Measurements from ENCODE around the gene HSPA4L.

HSPA4L gene

DNA sequence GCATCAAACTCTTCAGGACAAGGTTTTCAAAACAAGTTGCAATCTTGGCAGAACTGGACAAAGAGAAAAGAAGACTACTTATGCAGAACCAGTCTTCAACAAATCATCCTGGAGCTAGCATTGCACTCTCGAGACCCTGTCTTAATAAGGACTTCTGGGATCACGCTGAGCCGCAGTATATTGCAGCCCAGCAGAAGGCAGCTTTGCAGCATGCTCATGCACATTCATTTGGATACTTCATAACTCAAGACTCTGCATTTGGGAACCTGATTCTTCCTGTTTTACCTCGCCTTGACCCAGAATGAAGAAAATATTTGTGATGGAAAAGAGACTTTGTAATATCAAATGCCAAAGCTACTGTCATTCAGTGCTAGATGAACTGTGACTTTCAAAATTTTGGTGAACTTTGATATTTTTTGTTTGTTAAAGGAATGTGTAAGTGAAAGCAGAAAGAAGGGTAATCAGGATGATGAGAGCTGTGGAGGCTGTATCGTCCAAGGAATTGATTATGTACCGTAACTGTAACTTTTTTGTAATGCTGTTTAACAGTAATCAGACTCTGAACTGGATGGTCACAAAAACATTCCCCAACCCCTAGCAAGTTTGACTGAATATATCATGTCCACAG is 27.2 kb downstream of the HSPA4L start:
- Histone ChIP-seq H3K36me3 (ENCODE audit: insufficient read depth, low read length) (peaks cover 18% of the 10 kb centered on the region; the same call in 1 of the 2 replicates), H4K20me1 (ENCODE audit: insufficient read depth, low read length) (no peaks in the 10 kb centered on the region), H3K9me3 (ENCODE audit: low read length) (no peaks in the 10 kb centered on the region), H3F3A (ENCODE audit: insufficient read depth, low read length) (no peaks in the 10 kb centered on the region), H3K4me1 (ENCODE audit: insufficient read depth, low read length, severe bottlenecking) (no peaks in the 10 kb centered on the region), H3K4me2 (ENCODE audit: low read length) (no peak overlapping the region), H3K27ac (ENCODE audit: low read depth, low read length, poor library complexity, severe bottlenecking) (no peak overlapping the region), H3K79me2 (ENCODE audit: insufficient read depth, low read length) (no peaks in the 10 kb centered on the region), H3K9me2 (ENCODE audit: low read depth, low read length) (no peaks in the 10 kb centered on the region), H3K27me3 (ENCODE audit: insufficient read depth, low read length) (no peaks in the 10 kb centered on the region), H3K9ac (ENCODE audit: low read length) (no peak overlapping the region), H3K4me3 (ENCODE audit: low read depth, low read length, poor library complexity, severe bottlenecking) (no peak overlapping the region), H2AFZ (ENCODE audit: low read length) (no peak overlapping the region)
- no peak for TF ChIP-seq EZH2 (IDR thresholded peaks at IDR 0.05; ENCODE audit: borderline replicate concordance, low read length)
- TF ChIP-seq, protein P1, sequence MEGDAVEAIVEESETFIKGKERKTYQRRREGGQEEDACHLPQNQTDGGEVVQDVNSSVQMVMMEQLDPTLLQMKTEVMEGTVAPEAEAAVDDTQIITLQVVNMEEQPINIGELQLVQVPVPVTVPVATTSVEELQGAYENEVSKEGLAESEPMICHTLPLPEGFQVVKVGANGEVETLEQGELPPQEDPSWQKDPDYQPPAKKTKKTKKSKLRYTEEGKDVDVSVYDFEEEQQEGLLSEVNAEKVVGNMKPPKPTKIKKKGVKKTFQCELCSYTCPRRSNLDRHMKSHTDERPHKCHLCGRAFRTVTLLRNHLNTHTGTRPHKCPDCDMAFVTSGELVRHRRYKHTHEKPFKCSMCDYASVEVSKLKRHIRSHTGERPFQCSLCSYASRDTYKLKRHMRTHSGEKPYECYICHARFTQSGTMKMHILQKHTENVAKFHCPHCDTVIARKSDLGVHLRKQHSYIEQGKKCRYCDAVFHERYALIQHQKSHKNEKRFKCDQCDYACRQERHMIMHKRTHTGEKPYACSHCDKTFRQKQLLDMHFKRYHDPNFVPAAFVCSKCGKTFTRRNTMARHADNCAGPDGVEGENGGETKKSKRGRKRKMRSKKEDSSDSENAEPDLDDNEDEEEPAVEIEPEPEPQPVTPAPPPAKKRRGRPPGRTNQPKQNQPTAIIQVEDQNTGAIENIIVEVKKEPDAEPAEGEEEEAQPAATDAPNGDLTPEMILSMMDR (IDR thresholded peaks at IDR 0.05; ENCODE audit: low read length): no peak

DNA sequence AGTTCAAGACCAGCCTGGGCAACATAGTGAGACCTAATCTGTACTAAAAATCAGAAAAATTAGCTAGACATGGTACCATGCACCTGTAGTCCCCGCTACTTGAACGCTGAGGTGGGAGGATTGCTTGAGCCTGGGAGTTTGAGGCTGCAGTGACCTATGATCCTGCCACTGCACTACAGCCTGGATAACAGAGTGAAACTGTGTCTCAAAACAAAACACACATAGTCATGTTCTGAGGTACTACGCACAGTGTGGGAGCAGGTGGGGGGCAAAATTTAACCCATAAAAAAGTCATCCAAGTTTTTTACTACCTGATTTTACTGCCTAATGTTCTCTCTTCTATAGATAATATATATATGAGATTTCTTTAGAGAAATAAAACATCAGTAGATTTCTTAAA is 28.4 kb downstream of the HSPA4L start:
- Histone ChIP-seq H3K9me2 (ENCODE audit: low read depth, low read length) (no peaks in the 10 kb centered on the region), H3K79me2 (ENCODE audit: insufficient read depth, low read length) (no peaks in the 10 kb centered on the region), H3F3A (ENCODE audit: insufficient read depth, low read length) (no peaks in the 10 kb centered on the region), H3K27me3 (ENCODE audit: insufficient read depth, low read length) (no peaks in the 10 kb centered on the region), H3K36me3 (ENCODE audit: insufficient read depth, low read length) (peaks cover 14% of the 10 kb centered on the region; the same call in 1 of the 2 replicates), H3K9ac (ENCODE audit: low read length) (no peak overlapping the region), H3K4me1 (ENCODE audit: insufficient read depth, low read length, severe bottlenecking) (no peaks in the 10 kb centered on the region), H4K20me1 (ENCODE audit: insufficient read depth, low read length) (no peaks in the 10 kb centered on the region), H3K27ac (ENCODE audit: low read depth, low read length, poor library complexity, severe bottlenecking) (no peak overlapping the region), H2AFZ (ENCODE audit: low read length) (no peak overlapping the region), H3K9me3 (ENCODE audit: low read length) (no peaks in the 10 kb centered on the region), H3K4me2 (ENCODE audit: low read length) (no peak overlapping the region), H3K4me3 (ENCODE audit: low read depth, low read length, poor library complexity, severe bottlenecking) (no peak overlapping the region)
- TF ChIP-seq, protein P1 (IDR thresholded peaks at IDR 0.05; ENCODE audit: low read length): no peak
- TF ChIP-seq EZH2 (IDR thresholded peaks at IDR 0.05; ENCODE audit: borderline replicate concordance, low read length): no peak

DNA sequence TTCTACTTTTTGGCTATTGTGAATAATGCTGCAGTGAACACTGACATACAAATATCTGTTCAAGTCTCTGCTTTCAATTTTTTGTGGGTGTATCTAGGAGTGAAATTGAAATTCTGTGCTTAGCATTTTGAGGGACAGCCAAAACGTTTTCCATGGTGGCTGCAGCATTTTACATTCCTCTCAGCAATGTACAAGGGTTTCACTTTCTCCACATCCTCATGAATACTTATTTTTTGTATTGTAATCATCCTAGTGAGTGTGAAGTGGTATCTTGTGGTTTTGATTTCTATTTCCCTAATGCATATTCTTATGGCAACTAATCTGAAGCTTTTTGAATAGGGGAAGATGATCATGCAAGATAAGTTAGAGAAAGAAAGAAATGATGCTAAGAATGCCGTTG is 40.3 kb downstream of the HSPA4L start:
- no peak overlapping the region for H3K4me2 ChIP-seq (ENCODE audit: low read length)
- H2AFZ ChIP-seq (ENCODE audit: low read length): no peak overlapping the region
- H3K9me3 ChIP-seq (ENCODE audit: low read length): no peaks in the 10 kb centered on the region
- no peak overlapping the region for H3K27ac ChIP-seq (ENCODE audit: low read depth, low read length, poor library complexity, severe bottlenecking)
- peaks cover 8% of the 10 kb centered on the region; the same call in 1 of the 2 replicates for H3K36me3 ChIP-seq (ENCODE audit: insufficient read depth, low read length)
- no peak overlapping the region for H3K9ac ChIP-seq (ENCODE audit: low read length)
- H3K27me3 ChIP-seq (ENCODE audit: insufficient read depth, low read length): no peaks in the 10 kb centered on the region
- H3K4me3 ChIP-seq (ENCODE audit: low read depth, low read length, poor library complexity, severe bottlenecking): no peak overlapping the region
- H4K20me1 ChIP-seq (ENCODE audit: insufficient read depth, low read length): no peaks in the 10 kb centered on the region
- no peaks in the 10 kb centered on the region for H3F3A ChIP-seq (ENCODE audit: insufficient read depth, low read length)
- TF ChIP-seq EZH2 (IDR thresholded peaks at IDR 0.05; ENCODE audit: borderline replicate concordance, low read length): no peak
- TF ChIP-seq, protein P1 (IDR thresholded peaks at IDR 0.05; ENCODE audit: low read length): no peak
- no peaks in the 10 kb centered on the region for H3K4me1 ChIP-seq (ENCODE audit: insufficient read depth, low read length, severe bottlenecking)
- H3K79me2 ChIP-seq (ENCODE audit: insufficient read depth, low read length): no peaks in the 10 kb centered on the region
- H3K9me2 ChIP-seq (ENCODE audit: low read depth, low read length): no peaks in the 10 kb centered on the region
